EL (cell line): ENCODE results near the gene SLC22A23.

ENCODE experiments used
- DNase-seq: peaks from one replicate; pipeline ENCODE4 v3.0.0-alpha.2; 2016

Gene SLC22A23

GRCh38 chr6:3468585-3468984, 11.7 kb upstream of the SLC22A23 start:
- no peak for DNase-seq

- no peak for DNase-seq
Measured at GRCh38 chr6:3467996-3468395, 11.1 kb upstream of the SLC22A23 start.

DNA sequence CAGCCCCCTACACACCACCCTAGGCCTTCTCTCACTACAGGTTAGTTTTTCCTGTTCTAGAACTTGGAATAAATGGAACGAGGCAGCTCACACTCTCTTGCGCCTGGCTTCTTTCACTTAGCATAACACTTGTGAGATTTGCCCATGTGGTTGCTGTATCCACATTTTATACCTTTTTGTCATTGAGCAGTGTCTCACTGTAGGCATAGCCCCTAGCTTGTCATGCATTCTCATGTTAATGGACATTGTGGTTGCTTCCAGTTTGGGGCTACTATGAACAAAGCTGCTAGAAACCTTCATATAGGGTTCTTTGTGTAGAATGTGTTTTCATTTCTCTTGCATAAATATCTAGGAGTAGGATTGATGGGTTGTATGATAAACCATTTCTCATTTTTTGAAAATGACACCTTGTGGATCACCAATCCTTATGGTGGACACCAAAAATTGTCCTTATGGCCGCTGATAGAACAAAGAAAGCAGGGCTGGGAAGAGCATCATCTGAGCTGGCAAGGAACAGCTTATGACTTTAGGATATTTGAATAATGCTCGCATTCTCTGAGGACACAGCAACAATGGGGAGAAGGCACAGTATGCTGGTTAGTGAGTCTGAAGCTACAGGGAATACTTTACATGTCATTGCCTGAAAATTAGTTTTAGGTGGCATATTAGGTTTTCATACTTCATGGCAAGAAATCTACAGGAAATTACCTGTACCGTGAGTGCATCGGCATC, 9.8 kb upstream of the SLC22A23 start:
- no peak for DNase-seq

DNA sequence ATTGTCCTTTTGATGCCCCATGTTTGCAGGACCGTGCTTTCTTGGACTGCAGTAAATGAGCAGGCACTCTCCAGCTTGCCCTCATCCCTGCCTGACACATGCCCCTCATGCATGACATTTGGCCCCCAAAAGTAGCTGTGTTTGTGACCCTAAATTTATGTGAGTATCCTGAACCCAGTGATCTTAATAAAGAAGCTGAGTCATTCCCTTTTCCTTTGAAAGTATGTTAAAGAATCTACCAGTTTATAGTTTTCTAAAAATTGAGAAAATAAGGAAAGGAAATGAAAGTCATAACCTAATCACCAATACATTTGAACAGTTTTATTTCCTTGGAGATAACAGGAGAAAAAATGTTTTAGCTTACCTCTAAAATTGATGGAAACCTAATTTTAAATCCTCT, 3.4 kb upstream of the SLC22A23 start:
- no peak for DNase-seq

DNA sequence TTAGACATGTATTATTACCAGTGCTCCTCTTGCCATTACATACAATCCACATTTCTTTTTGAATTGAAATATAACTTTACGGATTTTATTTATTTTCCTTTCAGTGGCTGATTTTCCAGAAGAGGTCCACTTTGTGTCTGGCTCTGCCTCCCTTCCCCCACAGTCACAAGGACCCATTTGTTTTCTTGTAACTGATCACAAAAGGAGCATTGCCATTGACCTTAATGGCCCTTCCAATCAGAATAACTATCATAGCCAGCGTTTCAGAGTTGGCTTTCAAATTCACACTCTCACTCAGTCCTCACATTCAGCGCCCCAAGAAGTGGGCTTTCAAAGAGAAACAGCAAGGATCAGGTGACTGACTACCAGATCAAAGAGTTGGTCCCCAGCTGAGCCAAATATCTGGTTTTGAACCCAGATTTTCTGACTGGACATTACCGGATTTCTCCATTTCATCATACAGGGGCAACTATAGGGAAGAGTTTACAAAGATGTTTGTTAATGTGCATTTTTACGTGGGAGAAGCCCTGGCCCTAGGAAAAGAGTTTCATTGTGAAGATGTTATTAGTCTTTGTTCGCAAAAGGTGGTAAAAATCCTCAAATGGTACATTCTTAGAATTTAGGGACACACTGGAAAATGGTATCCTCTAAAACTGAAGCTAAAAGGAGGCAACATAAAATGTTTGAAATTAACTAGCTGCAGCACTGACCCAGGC, 2.0 kb upstream of the SLC22A23 start:
- DNase-seq: no peak

DNA sequence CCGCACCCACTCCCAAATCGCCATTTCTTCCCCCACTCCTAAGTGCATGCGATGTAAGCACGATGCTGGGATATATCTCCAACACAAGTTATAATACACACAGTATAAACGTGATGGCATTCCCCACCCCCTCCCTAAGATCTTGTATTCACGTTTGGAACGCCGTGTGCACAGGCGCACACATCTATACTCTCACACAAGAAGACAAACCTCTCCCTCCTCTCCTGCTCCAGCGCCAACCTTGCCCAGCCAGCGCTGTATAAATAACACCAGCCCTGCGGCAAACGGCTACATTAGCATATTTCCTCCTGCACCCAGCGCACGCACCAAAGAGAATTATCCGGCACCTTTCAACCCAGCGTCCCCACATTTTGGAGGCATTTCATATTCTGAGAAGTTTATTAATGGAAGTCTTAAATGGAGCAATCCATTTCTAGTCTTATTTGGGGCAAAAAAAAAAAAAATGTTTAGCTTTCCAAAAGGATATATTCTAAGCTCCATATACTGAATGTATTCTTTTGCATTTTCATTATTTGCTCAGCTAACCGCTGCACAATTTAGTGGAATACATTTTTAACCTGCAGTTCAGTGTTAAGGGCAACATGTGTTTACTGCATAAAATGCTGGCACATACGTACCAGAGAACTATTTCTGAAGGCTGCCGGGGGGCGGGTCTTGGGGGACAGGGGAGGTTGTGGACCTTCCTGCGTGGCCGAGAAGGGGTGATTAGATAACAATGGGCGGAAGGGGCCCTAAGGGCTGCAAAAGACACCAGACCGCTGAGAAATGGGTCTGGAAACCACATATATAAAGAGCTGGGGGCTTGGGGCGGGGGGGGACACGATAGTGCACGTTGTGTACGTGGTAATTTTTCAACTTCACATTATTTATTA, 1.1 kb upstream of the SLC22A23 start:
- DNase-seq: peak; percentile 20

DNA sequence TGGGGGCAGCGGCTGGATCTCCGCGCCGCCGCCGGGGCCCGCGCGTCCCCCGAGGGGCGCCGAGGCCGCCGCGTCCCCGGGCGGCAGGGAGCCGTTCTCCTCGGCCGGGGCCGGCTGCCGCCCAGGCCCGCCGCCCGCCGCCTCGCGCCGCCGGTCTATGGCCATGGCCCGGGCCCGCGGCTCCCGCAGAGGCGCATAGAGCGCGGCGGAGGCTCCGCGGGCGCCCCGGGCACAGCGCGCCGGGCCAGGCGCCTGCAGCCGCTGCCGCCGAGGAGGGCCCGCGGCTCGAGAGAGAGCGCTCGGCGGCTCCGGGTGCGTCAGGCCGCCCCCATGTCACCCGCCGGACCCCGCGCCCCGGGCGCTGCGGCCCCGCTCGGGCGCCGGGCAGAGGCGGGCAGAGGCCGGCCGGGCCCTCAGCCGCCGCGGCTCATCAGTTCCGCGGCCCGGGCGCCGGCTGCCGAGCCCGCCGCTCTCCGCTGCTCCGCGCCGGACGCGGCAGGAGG, 404 bp downstream of the SLC22A23 start:
- no peak for DNase-seq

GRCh38 chr6:3455569-3456394, 1.1 kb downstream of the SLC22A23 start:
- no peak for DNase-seq

DNA sequence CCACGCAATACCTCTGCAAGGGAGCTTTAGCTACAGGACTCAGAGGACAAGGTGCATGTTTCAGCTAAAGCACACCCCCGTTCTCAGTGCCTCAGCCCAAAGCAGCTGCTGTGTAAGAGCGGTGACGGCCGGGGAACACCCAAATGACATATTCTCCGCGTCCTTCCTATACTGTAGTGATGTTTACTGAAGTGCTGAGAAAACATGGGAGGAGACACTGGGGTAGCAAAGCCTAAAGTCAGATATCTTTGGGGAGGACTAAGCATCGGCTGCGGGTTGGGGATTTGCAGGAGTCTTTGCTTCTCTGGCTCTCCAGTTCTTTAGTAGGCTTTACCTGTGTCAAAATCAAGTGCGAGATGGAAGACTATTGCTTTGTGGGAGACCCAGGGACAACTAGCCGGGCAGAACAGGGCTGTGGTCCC, 1.7 kb downstream of the SLC22A23 start:
- DNase-seq: no peak

DNA sequence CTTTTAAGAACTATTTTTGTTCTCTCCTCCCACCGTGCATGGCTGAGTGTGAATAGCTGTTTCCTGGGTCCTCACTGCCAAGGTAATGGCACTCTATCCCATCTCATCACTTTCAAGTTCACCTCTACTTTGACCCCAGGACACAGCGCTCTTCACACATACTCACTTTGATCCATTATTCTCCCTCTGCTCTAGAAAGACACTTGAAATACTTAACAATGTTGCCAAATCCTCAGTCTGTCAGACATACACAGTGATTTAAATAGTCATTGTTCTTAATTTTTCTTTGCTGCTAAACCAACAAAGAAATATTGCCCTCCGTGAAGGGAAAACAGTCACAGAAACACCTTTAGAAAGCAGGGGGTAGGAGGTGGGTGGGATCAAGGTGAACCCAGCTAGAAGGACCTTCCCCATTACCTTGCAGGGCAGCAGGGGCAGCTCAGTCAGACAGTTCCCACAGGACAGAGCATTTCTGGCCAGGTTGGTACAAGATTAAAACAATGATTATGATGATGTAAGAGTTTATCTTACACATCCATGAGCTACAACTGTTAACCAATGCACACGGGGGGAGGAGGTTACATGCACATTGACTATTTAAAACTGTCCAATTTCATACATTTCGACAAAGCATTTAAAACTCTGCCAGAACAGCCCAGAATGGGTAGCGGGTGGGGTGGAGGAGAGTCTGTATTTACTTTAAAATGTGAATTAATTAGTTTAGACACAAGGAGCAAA, 2.4 kb downstream of the SLC22A23 start:
- DNase-seq: no peak

GRCh38 chr6:3453413-3454272, 3.2 kb downstream of the SLC22A23 start:
- DNase-seq: no peak

GRCh38 chr6:3451498-3451897, 5.4 kb downstream of the SLC22A23 start:
- DNase-seq: no peak

GRCh38 chr6:3450888-3451287, 6.0 kb downstream of the SLC22A23 start:
- no peak for DNase-seq

- no peak for DNase-seq
Measured at GRCh38 chr6:3449750-3450305, 7.0 kb downstream of the SLC22A23 start.

DNA sequence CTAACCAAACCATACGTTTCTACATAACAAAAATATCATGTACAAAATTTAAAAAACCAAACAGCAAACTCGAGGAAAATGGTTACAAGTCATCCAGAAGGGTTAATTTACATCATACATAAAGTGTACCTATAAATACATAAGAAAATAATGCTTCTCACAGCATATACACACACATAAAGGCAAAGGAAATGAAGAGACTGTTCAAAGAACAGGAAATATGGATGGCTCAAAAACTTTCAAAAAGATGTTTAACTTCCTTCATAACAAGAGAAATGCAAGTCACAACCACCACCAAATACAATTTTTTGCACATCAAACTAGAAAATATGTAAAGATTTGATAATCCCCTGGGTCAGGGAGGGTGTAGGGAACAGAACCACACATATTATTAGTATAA, 7.5 kb downstream of the SLC22A23 start:
- DNase-seq: no peak

DNA sequence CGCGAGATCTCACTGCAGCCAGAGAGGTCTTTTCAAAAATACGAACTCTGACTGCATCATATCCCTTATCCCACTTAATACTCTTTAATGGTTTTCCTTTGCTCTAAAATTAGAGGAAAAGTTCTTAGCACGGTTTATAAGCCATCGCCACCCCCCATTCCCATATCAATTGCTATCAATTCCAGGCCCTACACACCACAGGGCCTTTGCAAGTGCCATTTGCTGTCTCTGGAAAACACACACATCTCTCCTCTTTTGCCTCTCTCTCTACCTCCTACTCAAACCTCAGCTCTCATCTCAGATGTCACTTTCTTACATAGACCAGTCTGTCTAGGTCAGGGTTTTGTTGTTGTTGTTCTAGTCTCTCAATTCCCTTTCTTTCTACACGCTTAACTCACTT, 9.8 kb downstream of the SLC22A23 start:
- DNase-seq: no peak

DNA sequence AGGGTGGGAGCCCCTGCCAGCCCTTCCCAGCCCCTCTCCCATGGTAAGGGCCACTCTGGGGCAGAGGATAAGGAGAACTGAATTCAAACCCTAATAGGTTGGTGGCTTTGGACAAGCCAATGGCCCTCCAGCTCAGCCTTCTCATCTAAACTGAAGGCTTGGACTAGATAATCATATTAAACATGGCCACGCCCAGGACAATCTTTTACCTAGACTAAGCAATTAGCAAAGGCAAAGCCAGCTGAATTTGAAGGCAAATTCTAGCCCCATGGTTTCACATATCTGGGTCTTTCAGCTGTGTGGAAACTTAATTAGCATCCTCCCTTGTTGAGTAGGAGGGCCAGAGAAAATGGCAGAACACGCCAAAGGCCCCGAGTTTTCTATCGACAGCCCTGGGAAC, 10.7 kb downstream of the SLC22A23 start:
- no peak for DNase-seq

DNA sequence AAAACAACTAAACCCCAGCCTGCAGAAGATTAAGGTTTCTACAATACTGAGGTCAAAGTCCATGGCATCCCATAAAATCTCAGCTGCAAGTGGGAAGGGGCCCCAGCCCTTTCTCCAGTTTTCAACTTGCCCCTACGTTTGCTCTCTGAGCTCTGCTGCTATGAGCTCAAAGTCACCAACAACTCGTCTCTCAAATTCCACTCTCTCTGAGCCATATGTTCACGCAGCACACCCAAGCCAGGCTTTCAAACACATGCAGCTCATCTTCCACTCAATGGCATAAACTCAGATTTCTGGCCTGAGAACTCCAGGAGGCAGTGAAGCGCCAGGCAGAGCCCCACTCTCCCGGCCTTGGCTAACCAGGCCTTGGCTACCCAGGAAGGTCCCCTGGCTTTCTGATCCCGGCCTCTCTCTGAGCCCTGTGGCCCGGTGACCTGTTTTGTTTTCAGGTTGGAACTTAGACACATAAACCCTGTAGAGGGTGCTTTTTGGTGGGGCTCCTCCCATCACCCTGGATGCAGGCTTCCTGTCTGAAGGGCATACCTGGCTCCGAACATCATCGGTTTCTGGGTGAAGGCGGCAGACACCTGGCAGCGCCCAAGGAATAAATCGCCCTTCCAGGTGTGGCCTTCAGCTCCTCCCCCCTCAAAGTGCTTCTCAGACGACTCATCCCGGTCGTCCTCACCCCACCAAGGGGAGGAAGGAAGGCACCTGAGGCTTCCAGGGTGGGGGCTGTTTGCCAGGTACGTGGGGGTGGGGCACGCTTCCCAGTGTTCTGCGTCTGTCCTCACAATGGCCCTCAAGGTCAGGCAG, 12.4 kb downstream of the SLC22A23 start:
- no peak for DNase-seq

DNA sequence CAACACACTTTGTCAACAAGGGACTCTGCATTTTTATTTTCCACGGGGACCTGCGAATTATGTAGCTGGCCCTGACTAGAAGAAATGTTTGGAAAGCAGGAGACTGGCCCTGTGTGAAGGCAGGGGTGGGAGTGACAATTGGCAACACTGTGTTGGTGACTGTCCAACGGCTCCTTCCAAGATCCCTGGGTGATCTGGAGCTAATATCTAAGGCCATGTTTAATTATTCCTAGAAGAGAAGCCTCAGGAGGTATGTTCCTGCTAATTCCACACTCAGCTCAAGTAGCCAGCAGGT, 13.7 kb downstream of the SLC22A23 start:
- no peak for DNase-seq
